Natural killer cell (primary cell): ENCODE data around the gene DACH1. TPM values are rescaled to one million over a fixed set of nuclear protein-coding genes. Genes with fewer than 3 reads are reported as not detected.
A peak's percentile ranks its signal among the peaks of the same experiment; 100 is the strongest.

ENCODE experiments used
- ATAC-seq, 3 donors: fragments of 150-1000 bp in 2 of 3; fragments of 200-7000 bp in 1 of 3; cut with Tn5 transposase; 1 replicate in 1 of 3; 2 replicates in 2 of 3; pipeline ENCODE4 v1.10.0; 2021; ENCODE audit warnings: mild to moderate bottlenecking in 2 of 3, moderate library complexity in 2 of 3
- DNase-seq, 2 donors: peaks; one replicate each; pipeline versions ENCODE4 v3.0.0 to v3.0.0-alpha.2; 2013 to 2021; ENCODE audit warnings: mixed read lengths in 1 of 2
- H3K27ac ChIP-seq: one replicate; pipeline ENCODE4 v1.5.1; 2013; ENCODE audit warnings: mild to moderate bottlenecking, low read length
- H3K27me3 ChIP-seq: one replicate; pipeline ENCODE4 v1.6.1; 2013; ENCODE audit warnings: low read length; ENCODE audit not compliant: control insufficient read depth, insufficient read depth
- H3K36me3 ChIP-seq: one replicate; pipeline ENCODE4 v1.6.1; 2013; ENCODE audit warnings: low read length; ENCODE audit not compliant: control insufficient read depth, insufficient read depth
- H3K4me1 ChIP-seq: one replicate; pipeline ENCODE4 v1.6.1; 2013; ENCODE audit warnings: low read length; ENCODE audit not compliant: control insufficient read depth, insufficient read depth
- H3K4me3 ChIP-seq: one replicate; pipeline ENCODE4 v1.5.1; 2013; ENCODE audit warnings: low read length
- H3K9me3 ChIP-seq: one replicate; pipeline ENCODE4 v1.6.1; 2013; ENCODE audit warnings: low read length; ENCODE audit not compliant: control insufficient read depth, insufficient read depth
- H3K27ac Mint-ChIP-seq, 2 donors: one replicate each; pipeline ENCODE4 v1.8.0; 2022; ENCODE audit warnings: mild to moderate bottlenecking in 2 of 2, mixed read lengths in 2 of 2, moderate library complexity in 1 of 2
- H3K27me3 Mint-ChIP-seq, 2 donors: one replicate each; pipeline ENCODE4 v1.8.0; 2022; ENCODE audit warnings: low read depth in 2 of 2, mixed read lengths in 2 of 2
- H3K36me3 Mint-ChIP-seq: one replicate; pipeline ENCODE4 v1.8.0; 2022; ENCODE audit warnings: mixed read lengths
- H3K4me1 Mint-ChIP-seq, 2 donors: one replicate each; pipeline ENCODE4 v1.8.0; 2022; ENCODE audit warnings: mixed read lengths in 2 of 2
- H3K4me3 Mint-ChIP-seq: one replicate; pipeline ENCODE4 v1.8.0; 2022; ENCODE audit warnings: mild to moderate bottlenecking, moderate library complexity, mixed read lengths
- H3K9me3 Mint-ChIP-seq, 2 donors: one replicate each; pipeline ENCODE4 v1.8.0; 2022; ENCODE audit warnings: mixed read lengths in 2 of 2
- WGBS: methylation state at CpG from one replicate; pipeline ENCODE4 v1.1.7; 2013; ENCODE audit warnings: missing lambda C conversion rate; ENCODE audit not compliant: insufficient coverage; 5-methylcytosine and 5-hydroxymethylcytosine counted together
- intact Hi-C: fragments of 100-400 bp; cut with micrococcal nuclease; formaldehyde crosslinking; loops from one replicate; pipeline ENCODE4 v1.14.2; 2022
- total RNA-seq, 4 donors: library from RNA; stranded (reverse); fragments of 120-200 nt in 1 of 4; gene quantifications; one replicate each; pipeline versions ENCODE4 v1.2.3 to v1.2.4, GENCODE V29; 2013 to 2022
- TF ChIP-seq, protein P1 (sequence below): fragments of 200-600 bp; IDR thresholded peaks from one replicate; pipeline ENCODE4 v1.8.0; 2022; ENCODE audit warnings: antibody characterized with exemption

Gene DACH1
- total RNA-seq, 3 donors from 2014 or later (not counting 1 experiment from before 2014, with no cell fraction given): 0.29 to 2.3 (median 0.49) TPM

DNA sequence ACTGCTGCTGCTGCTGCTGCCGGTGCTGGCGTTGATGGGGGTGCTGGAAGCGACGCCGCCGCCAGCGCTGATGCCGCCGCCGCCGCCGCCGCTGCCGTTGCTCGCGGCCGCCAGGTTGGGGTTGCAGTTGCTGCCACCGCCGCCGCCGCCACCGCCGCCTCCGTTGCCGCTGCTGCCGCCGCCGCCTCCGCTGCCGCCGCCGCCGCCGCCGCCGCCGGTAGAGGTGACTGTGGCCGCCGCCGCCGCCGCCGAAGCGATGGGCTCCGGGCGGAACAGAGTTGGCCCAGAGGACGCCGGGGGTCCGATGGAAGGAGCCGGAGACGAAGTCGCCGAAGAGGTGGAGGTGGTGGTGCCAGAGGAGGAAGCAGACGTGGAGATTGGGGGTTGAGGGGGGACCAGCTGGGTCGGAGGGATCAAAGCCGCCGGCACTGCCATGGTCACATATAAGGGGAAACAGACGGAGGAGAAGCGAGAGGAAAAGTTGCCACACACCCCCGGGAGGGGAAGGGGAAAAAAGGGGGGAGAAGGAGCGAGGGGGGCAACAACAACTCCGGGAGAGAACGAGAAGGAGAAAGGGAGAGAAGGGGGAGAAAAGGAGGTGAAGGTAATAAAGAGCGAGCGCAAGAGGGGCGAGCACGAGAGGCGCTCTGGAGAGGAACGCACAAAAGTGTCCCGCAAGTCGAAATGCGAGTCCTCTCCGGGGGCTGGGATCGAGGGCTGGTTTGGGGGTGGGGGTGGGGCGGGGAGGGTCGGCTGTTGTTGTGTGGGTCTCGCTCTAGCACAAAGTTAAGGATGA is 471 bp downstream of the DACH1 start:
- peak; percentile 30 to 40 (median 33) for ATAC-seq
- no peaks in the 10 kb centered on the region for H3K9me3 ChIP-seq
- intact Hi-C loops: no loop called here
- Mint-ChIP-seq H3K36me3 (peaks cover 10% of the 10 kb centered on the region), H3K4me3 (peak overlapping the region; percentile 81), H3K4me1 (peaks cover 23 to 26% of the 10 kb centered on the region in 2 donors), H3K27me3 (peaks cover 34 to 51% of the 10 kb centered on the region in 2 donors), H3K9me3 (no peaks in the 10 kb centered on the region), H3K27ac (peak overlapping the region in 1 of 2 donors; percentile 46)
- no peaks in the 10 kb centered on the region for H3K36me3 ChIP-seq
- DNase-seq: peak; percentile 21 to 24
- peak overlapping the region; percentile 56 for H3K4me3 ChIP-seq
- TF ChIP-seq, protein P1, sequence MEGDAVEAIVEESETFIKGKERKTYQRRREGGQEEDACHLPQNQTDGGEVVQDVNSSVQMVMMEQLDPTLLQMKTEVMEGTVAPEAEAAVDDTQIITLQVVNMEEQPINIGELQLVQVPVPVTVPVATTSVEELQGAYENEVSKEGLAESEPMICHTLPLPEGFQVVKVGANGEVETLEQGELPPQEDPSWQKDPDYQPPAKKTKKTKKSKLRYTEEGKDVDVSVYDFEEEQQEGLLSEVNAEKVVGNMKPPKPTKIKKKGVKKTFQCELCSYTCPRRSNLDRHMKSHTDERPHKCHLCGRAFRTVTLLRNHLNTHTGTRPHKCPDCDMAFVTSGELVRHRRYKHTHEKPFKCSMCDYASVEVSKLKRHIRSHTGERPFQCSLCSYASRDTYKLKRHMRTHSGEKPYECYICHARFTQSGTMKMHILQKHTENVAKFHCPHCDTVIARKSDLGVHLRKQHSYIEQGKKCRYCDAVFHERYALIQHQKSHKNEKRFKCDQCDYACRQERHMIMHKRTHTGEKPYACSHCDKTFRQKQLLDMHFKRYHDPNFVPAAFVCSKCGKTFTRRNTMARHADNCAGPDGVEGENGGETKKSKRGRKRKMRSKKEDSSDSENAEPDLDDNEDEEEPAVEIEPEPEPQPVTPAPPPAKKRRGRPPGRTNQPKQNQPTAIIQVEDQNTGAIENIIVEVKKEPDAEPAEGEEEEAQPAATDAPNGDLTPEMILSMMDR: no peak
- H3K27ac ChIP-seq: no peak overlapping the region
- H3K27me3 ChIP-seq: peaks cover 12% of the 10 kb centered on the region
- peaks cover 28% of the 10 kb centered on the region for H3K4me1 ChIP-seq
- 2% methylated on average over 77 of the region's 77 CpGs for WGBS

DNA sequence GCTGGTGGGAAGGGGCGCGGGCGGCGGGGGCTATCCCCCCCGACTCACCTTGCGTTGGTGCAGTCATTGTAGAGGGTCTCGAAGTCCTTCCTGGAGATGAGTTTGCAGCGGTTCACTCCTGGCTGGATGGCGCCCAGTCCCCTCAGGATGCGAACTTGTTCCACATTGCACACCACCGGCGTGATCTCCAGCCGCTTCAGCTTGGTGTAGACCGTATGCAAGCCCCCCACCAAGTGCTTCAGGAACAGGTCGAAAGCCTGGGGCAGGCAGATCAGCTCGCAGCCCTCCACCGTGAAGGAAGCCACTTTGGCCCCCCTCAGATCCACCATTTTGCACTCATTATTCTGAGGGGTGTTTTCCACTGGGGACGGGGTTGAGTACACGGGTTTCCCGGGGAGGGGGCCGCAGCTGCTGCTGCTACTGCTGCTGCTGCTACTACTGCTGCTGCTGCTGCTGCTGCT is 1.1 kb downstream of the DACH1 start:
- Mint-ChIP-seq H3K9me3 (peaks cover 0 to under 1% of the 10 kb centered on the region in 2 donors), H3K4me1 (peaks cover 23 to 26% of the 10 kb centered on the region in 2 donors), H3K27me3 (peaks cover 35 to 53% of the 10 kb centered on the region in 2 donors), H3K36me3 (peaks cover 10% of the 10 kb centered on the region), H3K27ac (no peak overlapping the region), H3K4me3 (peak overlapping the region; percentile 62)
- H3K36me3 ChIP-seq: no peaks in the 10 kb centered on the region
- peaks cover 12% of the 10 kb centered on the region for H3K27me3 ChIP-seq
- ATAC-seq (peak in 1 of 3 donors; percentile 17), DNase-seq (peak in 1 of 2 donors; percentile 5)
- intact Hi-C loops: no loop called here
- no peak overlapping the region for H3K27ac ChIP-seq
- peak overlapping the region; percentile 56 for H3K4me3 ChIP-seq
- WGBS: under 1% methylated on average over 21 of the region's 21 CpGs
- no peaks in the 10 kb centered on the region for H3K9me3 ChIP-seq
- peaks cover 28% of the 10 kb centered on the region for H3K4me1 ChIP-seq
- TF ChIP-seq, protein P1: no peak

DNA sequence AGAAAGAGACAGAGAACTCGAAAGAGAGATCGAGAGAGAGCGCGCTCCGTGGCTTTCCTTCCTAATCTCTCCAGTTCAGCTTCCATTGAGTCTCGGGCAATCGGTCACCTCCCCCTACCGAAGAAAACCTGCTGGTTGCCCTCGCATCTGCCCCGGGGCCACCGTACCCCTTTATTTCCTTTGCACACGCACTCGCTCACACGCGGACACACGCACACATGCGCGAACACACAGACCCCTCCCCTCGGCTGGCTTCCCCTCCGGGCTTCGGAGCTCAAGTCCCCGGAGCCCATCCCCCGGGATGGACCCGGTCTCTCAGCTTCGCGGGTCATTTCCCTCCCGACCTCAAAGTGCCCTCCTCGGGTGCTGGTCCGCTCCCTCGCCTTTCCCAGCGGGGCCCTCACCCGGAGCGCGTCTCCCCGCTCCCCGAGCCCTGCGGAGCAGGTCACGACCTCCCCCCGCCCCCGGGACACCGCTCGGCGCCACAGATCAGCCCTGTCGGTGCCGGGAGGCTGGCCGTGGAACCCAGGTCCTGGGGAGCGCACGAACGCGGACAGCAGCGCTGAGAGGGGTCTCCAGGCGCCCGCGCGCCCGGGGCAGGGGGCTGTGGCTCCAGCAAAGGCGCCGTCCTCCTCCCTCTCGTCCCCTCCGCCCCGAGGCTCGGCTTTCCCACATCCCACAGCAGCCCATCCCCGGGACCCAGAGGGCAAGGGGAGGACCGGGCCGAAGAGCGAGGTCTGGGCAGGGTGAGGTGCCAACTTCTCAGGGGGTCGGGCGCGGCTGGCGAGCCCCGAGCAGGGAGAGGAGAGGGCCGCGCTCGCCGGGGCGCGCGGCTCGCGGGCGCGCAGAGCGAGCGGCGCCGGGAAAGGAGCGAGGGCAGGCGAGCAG is 1.8 kb downstream of the DACH1 start:
- ATAC-seq: peak in 2 of 3 donors; percentile 19 to 36
- H3K36me3 Mint-ChIP-seq: peaks cover 10% of the 10 kb centered on the region
- Histone ChIP-seq H3K27me3 (peaks cover 12% of the 10 kb centered on the region), H3K4me1 (peaks cover 28% of the 10 kb centered on the region), H3K36me3 (no peaks in the 10 kb centered on the region), H3K9me3 (no peaks in the 10 kb centered on the region), H3K4me3 (peak overlapping the region; percentile 56), H3K27ac (no peak overlapping the region)
- DNase-seq: peak in 1 of 2 donors; percentile 17
- peaks cover 0 to 3% of the 10 kb centered on the region in 2 donors for H3K9me3 Mint-ChIP-seq
- peaks cover 38 to 57% of the 10 kb centered on the region in 2 donors for H3K27me3 Mint-ChIP-seq
- TF ChIP-seq, protein P1: no peak
- intact Hi-C loops: no loop called here
- H3K4me1 Mint-ChIP-seq: peaks cover 23 to 26% of the 10 kb centered on the region in 2 donors
- H3K27ac Mint-ChIP-seq: peak overlapping the region in 1 of 2 donors; percentile 51
- 3% methylated on average over 88 of the region's 88 CpGs for WGBS
- peak overlapping the region; percentile 94 for H3K4me3 Mint-ChIP-seq
